HG02884 (cell line): Measurements from ENCODE around the gene MRPL9.

Source experiments
- ATAC-seq: cut with Tn5 transposase; IDR thresholded peaks from one replicate; pipeline ENCODE4 v1.9.1; 2021; ENCODE audit warnings: mild to moderate bottlenecking, moderate library complexity; ENCODE audit not compliant: unreplicated experiment

The MRPL9 gene

GRCh38 chr1:151713044-151713443 lies 50.3 kb downstream of the MRPL9 start:
- no peak for ATAC-seq

GRCh38 chr1:151711951-151712350 lies 51.3 kb downstream of the MRPL9 start:
- no peak for ATAC-seq

- ATAC-seq, result no peak
These were observed 52.1 kb downstream of the MRPL9 start for GRCh38 chr1:151711044-151711800.

- no peak for ATAC-seq
These were observed 53.0 kb downstream of the MRPL9 start for GRCh38 chr1:151710187-151710840.
